ENCODE measurements around the gene SH2D1A. TPM values are rescaled to one million over a fixed set of nuclear protein-coding genes. Genes with fewer than 3 reads are reported as not detected.
A peak's percentile ranks its signal among the peaks of the same experiment; 100 is the strongest.
"Not testable (repeated sequence)": the region's sequence is repeated elsewhere in the genome, so short reads cannot be mapped to it uniquely, and the experiment has no call there.

The SH2D1A gene
- 0.22 TPM for polyA plus RNA-seq (ENCODE audit: insufficient read length)
- long read RNA-seq, donor 1 = 0 reads
- long read RNA-seq, donor 2 = 0 reads
- long read RNA-seq, donor 3 = 0 reads
- long read RNA-seq, donor 4, partial matches to known transcripts = 0 of 1 reads
- long read RNA-seq, donor 4, other reads (novel, unspliced or antisense) = 0 of 1 reads
- long read RNA-seq, donor 5 = 0 reads
- long read RNA-seq, donor 6 = 0 reads
- long read RNA-seq, donor 7, partial matches to known transcripts = 0 of 1 reads
- long read RNA-seq, donor 7, other reads (novel, unspliced or antisense) = 0 of 1 reads
- long read RNA-seq, donor 8 = 0 reads

DNA sequence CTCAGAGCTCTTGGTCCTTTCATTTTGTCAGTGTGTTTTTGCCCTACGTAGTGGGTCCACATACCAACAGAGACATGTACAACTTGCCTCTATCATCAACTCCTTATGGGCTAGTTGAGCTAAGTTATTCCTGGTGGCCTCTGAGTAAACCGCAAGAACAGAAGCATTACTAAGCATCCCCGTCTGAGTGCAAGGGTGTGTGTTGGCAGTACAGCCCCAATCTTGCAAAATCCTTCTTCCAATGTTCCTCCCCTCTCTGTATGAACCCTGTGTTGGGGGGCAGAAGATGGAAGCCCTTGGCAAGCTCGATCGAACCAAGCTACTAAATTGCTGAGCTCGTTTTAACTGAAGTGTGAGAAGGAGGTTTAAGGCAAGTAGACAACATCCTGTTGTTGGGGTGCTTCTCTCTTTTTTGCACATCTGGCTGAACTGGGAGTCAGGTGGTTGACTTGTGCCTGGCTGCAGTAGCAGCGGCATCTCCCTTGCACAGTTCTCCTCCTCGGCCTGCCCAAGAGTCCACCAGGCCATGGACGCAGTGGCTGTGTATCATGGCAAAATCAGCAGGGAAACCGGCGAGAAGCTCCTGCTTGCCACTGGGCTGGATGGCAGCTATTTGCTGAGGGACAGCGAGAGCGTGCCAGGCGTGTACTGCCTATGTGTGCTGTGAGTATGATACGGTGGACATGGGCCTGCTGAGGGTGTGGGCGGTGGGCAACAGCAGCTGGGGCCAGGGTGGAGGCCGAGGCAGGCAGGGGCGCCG, at the start of gene SH2D1A:
Gene SH2D1A (plus strand): TSS at position 447 of the 760 bp plus-strand sequence. CDS start 80 bp downstream, at position 527.
- no peak for DNase-seq

DNA sequence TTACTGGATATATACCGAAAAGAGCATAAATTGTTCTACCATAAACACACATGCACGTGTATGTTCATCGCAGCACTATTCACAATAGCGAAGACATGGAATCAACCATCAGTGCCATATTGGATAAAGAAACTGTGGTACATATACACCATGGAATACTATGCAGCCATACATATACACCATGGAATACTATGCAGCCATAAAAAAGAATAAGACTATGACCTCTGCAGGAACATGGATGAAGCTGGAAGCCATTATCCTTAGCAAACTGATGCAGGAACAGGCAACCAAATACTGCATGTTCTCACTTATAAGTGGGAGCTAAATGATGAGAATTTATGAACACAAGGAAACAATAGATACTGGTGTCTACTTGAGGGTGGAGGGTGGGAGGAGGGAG, 47.0 kb upstream of the SH2D1A start:
- not testable (repeated sequence) for DNase-seq

DNA sequence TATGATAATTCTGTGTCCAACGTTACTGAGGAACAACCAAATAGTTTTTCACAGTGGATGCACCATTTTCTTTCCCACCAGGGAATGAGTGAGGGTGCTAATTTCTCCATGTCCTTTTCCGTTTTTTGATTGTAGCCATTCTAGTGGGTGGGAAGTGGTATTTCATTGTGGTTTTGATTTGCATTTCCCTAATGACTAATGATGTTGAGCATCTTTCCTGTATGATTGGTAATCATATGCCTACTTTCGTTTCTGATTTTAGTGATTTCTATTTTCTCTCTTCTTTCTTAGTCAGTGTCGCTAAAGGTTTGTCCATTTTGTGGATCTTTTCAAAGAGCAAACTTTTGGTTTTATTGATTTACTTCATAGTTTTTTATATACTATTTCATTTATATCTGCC, 46.0 kb upstream of the SH2D1A start:
- no peak for DNase-seq

DNA sequence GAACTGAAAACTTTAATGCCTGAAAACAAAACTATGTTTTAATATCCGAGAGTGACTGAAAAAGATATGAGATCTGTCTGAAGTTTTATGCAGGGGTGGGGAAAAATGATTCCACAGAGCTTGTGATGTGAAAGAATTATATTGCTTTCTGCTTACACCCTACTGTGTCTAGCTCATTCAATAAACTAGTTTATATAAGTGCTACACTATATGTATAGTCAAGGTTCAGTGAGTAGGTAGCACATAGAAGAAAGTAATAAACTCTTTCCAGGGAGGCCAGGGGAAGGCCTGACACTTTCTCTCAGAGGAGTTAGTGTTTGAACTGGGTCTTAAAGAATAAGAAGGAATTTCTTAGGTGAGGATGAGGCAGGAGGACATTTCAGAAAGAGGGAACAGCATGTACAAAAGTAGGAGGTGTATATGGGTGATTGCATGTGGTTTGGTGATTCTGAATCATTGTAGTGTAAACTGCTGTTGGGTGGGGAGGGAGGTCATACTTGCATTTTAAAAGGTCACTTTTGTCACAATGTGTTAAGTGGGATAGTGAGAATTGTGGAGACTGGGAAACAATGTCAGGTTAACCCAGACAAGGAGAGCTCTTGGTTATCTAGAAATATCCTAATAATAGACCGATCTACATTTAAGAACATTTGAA, 39.0 kb upstream of the SH2D1A start:
- peak; percentile 18 for DNase-seq

DNA sequence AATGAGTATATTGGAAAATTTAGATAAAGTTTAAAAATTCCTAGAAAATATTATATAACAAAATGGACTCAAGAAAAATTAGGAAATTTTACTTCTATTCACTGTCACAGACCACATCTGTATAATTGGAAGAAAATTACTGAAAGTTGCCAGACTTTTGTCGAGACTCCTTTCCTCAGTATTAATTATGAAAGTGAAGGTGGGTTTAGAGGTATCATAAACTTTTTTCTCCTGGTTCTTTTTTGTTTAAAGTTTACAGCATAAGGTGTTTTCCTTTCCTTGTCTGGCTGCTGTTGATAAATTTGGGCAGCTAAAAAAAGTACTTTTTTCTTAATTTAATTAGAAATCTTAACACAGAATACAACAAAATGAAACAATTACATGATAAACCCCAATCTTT, 20.6 kb upstream of the SH2D1A start:
- no peak for DNase-seq

DNA sequence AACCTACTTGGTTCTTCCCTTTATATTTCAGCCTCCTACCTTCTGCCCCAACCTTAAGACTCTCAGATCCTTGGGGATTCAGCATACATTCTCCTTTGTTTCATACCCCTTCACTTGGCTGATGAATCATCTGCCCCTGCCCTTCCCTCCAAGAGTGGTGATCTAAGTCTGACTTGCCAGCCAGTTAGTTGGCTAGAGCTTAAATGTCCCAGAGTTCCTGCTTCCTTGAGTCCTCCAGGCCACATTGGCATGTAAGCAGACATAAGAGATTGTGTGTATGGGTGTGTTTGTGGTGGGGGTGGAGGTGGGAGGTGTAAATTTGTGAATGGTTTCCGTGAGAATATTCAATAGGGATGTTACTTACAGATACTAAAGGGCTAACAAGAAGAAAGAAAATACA, 17.6 kb upstream of the SH2D1A start:
- DNase-seq = no peak

DNA sequence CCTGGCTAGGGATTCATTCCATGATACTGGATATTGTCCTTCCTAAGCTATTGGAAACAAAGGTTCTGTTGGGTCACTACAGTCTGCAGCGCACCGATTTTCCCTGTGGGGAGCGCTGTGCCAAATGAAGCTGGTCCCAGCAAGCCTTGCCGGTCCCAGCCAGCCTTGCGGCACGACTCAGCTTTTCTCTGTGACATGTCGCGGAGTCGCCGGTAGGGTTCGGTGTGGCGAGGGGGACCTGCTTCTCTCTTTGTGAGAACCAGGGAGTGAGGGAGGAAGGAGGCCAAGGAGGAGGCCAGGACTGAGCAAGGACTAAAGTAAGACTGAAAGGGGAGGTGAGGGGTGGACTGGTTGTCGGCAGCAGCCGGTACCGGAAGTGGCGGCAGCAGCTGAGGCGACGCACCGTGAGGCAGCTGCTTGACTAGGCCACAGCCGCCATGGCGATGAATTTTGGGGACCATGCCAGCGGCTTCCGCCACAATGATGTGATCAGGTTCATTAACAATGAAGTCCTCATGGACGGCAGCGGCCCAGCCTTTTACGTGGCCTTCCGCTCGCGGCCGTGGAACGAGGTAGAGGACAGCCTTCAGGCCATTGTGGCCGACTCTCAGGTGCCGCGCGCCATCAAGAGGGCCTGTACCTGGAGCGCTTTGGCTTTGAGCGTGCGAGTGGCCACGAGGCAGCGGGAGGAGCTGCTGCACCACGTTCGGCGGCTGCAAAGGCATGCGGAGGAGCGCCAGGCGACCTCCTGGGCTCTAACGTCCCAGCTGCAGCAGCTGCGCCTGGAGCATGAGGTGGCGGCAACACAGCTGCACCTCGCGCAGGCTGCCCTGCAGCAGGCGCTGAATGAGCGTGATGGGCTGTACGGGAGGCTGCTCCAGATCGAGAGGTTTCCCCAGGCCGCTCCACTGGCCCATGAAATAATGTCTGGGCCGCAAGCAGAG, 13.6 kb upstream of the SH2D1A start, which contains the start of gene TEX13D:
Gene TEX13D (plus strand): TSS at position 180 of the 944 bp plus-strand sequence. CDS start 258 bp downstream, at position 438.
- DNase-seq = no peak

DNA sequence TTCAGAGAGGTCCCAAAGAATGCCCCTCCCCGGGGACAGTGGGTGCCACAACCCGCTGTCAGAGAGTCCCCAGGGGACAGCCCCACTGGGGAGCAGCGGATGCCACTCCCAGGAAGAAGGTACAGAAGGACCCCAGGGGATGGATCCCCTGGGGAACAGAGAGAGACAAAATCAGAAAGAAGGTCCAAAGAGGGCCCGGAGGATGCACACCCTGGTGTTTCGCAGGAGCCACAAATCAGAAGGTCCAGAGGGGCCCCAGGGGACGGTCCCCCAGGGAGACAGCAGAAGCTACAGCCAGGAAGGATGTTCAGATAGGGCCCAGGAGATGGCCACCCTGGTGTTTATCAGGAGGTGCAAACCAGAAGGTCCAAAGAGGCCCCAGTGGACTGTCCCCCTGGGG, 12.5 kb upstream of the SH2D1A start:
- no peak for DNase-seq

DNA sequence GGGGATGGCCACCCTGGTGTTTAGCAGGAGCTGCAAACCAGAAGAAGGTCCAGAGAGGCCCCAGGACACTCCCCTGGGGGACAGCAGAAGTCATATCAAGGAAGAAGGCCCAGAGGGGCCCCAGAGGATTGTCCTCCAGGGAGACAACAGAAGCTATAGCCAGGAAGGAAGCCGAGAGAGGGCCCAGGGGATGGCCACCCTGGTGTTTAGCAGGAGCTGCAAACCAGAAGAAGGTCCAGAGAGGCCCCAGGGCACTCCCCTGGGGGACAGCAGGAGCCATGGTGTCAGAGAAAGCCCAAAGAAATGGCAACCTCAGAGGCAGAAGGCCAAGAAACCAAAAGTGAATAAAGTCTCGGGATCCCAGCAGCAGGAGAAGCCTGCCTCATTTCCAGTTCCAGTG, 11.8 kb upstream of the SH2D1A start:
- not testable (repeated sequence) for DNase-seq

DNA sequence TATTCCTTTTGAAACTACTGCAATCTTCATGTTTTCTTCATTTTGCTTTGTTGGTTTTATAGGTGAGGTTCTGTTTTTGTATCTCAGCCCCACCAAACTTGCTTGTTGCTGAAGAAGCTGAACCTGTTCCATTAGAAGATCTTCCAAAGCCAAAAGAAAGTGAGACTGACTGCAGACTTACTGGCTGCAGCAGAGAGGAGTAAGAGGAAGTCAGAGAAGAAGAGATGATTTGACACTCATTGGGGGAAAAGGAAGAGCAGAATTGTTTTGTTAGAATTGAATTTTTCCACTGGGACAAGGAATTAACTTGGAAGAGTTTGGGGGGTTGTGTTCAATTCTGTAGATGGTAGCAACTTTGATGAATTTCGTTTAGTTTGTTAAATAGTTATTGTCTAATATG, 10.8 kb upstream of the SH2D1A start:
- DNase-seq = no peak

DNA sequence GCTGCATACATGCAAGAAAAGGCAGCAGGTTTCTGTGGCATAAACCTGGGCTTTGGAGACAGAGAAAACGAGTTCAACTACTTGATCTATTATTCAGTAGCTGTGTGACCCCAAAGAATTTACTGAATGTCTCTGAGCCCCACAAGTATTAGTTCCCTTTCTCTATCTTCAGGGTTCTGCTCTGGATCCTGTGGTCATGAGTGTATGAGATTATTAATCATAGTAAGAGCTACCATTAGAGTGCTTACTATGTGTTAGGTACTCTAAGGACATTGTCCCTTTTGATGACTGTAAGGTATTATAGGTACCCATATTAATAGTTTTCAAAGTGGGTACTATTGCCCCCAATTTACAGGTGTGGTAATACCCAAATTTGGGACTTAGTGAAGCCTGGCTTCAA, 8.4 kb upstream of the SH2D1A start:
- DNase-seq = no peak

DNA sequence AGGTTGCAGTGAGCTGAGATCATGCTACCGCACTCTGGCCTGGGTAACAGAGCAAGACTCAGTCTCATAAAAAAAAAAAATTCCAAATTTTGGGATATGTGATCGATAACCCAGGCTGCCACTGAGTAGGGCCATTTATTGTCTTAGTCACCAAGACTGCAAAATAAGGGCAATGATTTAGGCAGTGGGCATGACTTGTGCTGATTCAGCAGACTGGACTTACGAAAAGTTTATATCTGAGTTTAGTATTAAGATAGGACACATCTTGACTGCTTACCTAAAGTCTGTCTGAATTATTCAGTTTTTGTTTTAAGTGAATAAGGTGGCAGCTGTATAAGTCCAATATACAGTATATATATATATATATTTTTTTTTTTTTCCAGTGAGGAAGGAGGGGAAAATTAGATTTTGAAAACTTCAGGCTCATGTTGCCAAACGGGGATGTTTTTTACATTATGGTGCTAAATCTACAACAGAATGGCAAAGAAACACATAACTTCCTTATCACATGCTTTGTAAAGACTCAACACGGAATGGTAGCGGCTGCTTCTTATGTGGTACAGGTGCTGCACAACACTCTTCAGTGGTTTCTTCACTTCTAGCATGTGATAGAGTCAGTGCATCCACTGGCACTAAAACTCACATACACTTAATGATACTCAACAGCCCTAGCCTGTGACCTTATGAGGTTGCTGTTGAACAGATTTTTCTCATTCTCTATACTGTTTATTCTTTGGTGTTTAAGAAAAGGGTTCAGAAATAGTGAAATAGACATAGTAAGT, 7.4 kb upstream of the SH2D1A start:
- DNase-seq = no peak

DNA sequence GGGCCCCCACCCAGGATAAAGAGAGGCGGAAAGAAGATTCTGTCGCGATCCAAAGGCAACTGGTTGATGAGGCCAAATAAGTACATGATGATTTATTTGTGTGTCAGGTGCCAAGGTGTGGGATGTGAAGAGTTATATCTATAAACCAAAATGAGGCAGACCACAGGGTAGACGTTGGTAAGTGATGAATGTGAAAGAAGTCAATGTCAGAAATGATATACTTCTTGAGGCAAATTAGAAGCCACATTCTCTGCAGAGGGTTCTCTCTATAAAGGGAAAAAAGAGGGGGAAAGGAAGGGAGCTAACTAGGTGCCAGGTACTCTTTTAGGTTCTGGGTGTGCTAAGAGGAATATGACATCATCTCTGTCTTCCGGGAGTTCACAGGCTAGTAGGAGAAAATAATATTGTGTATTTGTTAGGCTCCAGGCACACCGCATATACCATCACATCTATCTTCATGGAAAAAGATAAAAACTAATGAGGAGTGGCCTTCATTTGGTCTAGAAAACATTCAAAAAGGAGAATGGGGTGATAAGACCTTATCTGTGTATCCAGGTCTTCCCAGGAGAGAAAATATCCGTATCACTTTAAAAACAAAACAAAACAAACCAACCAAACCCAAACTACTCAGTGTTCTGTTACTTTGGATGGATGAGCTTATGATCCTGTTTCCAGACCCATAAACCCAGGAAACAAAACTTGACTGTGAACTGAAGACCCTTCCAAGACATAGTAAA, 4.8 kb upstream of the SH2D1A start:
- no peak for DNase-seq

DNA sequence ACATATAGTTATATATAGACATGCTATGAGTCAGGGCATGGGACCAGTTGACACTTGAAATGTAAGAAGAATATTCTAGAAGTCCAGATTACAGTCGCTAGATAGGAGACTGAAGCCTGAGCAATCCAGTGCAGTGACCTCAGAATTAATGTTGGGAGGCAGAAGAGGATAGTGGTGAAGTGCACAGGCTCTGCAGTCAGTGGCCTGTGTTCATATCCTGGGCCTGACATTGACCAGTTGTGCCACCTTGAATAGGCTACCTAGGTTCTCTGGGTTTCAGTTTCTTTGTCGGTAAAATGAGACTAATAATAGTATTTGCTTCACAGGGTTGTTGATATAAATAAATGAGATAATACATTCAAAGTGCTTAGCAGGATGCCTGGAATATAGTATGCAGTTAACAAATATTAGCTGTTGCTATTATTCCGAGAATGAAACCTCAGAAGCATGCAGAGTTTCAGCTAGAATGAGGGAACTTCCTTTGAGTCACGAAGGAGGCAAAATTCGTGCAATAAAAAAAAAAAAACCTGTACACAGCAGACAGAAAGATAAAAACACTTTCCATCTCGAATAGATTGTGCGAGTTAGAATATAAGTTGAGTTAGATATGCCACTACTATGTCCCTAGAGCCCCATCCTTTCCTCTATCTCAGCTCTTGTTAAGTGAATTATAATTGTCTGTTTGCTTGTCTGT, 4.0 kb upstream of the SH2D1A start:
- DNase-seq = no peak

DNA sequence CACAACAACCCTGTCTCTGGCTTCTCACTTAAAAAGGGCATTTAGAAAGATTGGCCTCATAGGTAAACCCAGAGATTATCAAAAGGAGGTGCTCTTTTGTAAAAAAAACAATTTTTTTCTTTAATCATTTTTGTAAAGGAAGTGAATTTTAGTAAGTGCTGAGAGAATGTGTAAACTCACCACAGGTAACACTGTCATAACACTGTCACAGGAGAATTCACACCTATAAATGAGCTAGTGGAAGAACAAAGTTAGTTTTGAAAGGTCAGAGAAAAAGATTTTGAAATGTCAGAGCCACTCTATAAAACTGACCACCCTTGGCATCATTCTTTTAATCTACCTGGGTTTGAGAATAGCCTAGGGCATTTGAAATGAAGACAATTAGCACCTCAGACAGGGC, 3.3 kb upstream of the SH2D1A start:
- no peak for DNase-seq

DNA sequence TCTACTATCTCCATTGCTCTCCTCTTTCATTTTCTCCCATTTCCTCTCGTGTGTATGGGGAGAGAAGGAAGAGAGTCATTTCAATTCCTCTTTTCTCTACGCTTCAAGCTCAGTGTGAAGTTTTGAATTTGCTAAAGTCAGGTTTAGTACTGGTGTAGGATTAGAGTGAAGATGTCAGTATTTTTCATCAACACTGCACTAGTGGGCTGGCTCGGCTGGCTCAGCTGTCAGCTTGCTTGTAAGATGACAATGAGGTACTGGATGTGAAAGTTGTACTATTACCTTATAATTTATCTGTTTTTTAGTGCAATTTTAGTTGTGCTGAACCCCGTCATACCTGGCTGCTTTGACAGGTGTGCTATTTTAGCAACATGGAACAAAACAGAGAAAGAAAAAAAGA, 2.1 kb upstream of the SH2D1A start:
- DNase-seq = no peak

DNA sequence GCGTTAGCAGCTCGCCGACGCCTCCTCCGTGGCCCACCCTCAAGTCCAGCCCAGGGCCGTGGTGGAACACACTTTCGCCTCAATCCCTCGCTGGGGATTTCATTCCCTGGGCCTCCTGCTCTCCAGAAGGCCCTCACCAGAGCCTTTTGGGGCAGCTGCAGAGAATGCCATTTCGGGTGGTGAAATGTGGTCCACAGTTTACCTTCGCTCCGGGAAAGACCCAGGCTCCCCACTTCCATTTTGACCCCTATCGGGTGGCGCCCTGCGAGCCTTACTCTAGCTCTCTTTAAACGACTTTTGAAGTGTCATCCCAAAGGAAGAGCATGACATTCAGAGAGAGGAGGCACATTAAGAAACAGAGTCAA, 496 bp downstream of the SH2D1A start:
- DNase-seq = no peak

DNA sequence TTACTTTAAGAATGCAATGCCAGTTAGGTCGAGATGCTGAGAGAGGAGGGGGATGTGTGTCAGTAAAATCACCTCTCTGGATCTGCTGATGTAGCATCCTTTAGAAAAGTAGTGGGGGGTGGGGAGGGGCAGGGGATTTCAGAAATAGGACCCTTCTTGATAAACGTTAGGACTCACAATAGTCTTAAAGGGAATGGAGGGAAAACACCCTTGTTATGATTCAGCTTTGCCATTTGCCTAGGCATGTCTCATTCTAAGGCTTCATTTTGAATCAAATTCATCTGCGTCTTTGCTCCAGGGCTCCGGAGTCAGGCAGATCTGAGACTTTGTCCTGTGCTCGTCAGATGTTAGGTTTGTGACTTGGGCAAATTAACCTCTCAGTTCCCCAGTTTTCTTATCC, 879 bp downstream of the SH2D1A start:
- no peak for DNase-seq

DNA sequence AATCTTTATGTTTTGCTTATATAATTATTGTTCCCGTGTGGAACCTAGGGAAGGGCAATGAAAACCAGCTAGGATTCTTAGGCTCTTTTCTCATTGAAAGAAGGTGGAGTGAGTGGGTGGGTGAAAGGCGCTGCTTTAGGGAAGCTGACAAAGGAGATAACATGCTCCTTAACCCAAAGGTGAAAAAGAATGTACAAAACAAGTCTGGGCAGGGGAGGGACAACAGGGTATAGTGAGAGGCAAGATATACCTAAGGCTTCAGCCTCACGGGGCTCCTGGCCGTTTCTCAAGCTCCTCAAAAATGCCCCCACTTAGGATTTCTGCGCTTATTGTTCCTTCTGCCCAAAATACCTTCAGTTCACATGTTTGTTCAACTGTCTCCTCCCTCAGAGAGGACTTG, 1.8 kb downstream of the SH2D1A start:
- no peak for DNase-seq
